Type B pancreatic cell (in vitro differentiated cells): Measurements from ENCODE around the gene DRG2. TPM values are rescaled to one million over a fixed set of nuclear protein-coding genes. Genes with fewer than 3 reads are reported as not detected.
A peak's percentile ranks its signal among the peaks of the same experiment; 100 is the strongest.

Experiments used
- DNase-seq: peaks from one replicate; pipeline ENCODE4 v3.0.0; 2021; ENCODE audit warnings: mixed read lengths; ENCODE audit not compliant: unreplicated experiment; ENCODE audit errors: extremely low spot score
- H3K27ac Mint-ChIP-seq: 2 replicates; pipeline ENCODE4 v1.8.0; 2021; ENCODE audit warnings: mild to moderate bottlenecking, mixed read lengths
- H3K27me3 Mint-ChIP-seq: 2 replicates; pipeline ENCODE4 v1.8.0; 2021; ENCODE audit warnings: mixed read lengths
- H3K36me3 Mint-ChIP-seq: 2 replicates; pipeline ENCODE4 v1.8.0; 2021; ENCODE audit warnings: mixed read lengths
- H3K4me1 Mint-ChIP-seq: one replicate; pipeline ENCODE4 v1.8.0; 2021; ENCODE audit warnings: mixed read lengths; ENCODE audit not compliant: unreplicated experiment
- H3K4me3 Mint-ChIP-seq: 2 replicates; pipeline ENCODE4 v1.8.0; 2021; ENCODE audit warnings: mild to moderate bottlenecking, mixed read lengths
- H3K9me3 Mint-ChIP-seq: 2 replicates; pipeline ENCODE4 v1.8.0; 2021; ENCODE audit warnings: mixed read lengths
- total RNA-seq: library from RNA; stranded (reverse); gene quantifications from 2 replicates; pipeline ENCODE4 v1.2.1, GENCODE V29; 2021; ENCODE audit warnings: low replicate concordance
- TF ChIP-seq, protein P1 (sequence below): fragments of 200-600 bp; sonication (generic); conservative IDR thresholded peaks from 2 replicates; pipeline ENCODE4 v1.5.0; 2021; ENCODE audit warnings: antibody characterized with exemption, mild to moderate bottlenecking

The DRG2 gene
- total RNA-seq, 1 donor from 2014 or later: 34.2 TPM

DNA sequence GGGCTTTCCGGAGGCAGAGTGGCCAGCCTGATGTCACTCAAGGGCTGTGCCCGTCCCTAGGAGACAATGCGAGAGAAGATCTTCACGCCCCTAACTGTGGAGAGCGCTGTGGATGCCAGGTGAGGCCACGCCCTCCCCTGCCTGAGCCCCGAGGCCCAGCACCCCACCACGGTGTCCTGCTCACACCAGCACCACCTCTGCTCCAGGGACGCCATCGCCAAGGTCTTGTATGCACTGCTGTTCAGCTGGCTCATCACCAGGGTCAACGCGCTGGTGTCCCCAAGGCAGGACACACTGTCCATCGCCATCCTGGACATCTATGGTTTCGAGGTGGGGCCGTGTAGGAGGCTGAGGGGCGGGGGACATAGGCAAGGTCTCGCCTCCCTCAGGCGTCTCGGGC lies 48.6 kb downstream of the DRG2 start:
- DNase-seq: no peak
- Mint-ChIP-seq H3K4me3 (no peak overlapping the region), H3K9me3 (no peaks in the 10 kb centered on the region), H3K27ac (peak overlapping the region; percentile 39), H3K4me1 (peaks cover 8% of the 10 kb centered on the region), H3K27me3 (no peaks in the 10 kb centered on the region), H3K36me3 (no peaks in the 10 kb centered on the region)
- TF ChIP-seq, protein P1, sequence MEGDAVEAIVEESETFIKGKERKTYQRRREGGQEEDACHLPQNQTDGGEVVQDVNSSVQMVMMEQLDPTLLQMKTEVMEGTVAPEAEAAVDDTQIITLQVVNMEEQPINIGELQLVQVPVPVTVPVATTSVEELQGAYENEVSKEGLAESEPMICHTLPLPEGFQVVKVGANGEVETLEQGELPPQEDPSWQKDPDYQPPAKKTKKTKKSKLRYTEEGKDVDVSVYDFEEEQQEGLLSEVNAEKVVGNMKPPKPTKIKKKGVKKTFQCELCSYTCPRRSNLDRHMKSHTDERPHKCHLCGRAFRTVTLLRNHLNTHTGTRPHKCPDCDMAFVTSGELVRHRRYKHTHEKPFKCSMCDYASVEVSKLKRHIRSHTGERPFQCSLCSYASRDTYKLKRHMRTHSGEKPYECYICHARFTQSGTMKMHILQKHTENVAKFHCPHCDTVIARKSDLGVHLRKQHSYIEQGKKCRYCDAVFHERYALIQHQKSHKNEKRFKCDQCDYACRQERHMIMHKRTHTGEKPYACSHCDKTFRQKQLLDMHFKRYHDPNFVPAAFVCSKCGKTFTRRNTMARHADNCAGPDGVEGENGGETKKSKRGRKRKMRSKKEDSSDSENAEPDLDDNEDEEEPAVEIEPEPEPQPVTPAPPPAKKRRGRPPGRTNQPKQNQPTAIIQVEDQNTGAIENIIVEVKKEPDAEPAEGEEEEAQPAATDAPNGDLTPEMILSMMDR: no peak

DNA sequence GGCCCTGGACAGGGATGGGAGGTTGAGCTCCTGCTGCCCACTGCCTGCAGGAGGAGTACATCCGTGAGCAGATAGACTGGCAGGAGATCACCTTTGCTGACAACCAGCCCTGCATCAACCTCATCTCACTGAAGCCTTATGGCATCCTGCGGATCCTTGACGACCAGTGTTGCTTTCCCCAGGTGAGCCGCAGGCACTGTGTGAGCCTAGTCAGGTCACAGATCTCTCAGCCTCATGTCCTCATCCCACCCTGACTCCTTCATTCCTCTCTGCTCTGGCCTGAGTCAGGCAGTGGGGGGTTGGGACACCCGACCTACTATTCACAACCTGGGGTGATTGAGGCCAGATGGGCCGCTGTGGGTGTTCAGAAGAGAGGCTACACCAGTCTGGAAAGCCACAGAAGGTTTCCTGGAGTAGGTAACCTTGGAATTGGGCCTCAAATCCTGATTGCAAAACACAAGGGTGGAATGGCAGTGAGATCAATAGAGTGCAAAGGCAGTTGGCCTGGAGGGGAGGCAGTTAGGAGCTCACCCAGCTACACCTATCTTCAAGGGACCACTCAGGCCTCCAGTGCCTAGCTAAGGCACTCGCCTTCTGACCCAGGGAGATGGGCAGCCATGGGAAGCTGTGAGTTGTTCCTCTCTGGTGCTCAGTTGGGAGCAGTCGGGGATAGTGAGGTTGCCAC lies 50.5 kb downstream of the DRG2 start:
- Mint-ChIP-seq H3K27me3 (no peaks in the 10 kb centered on the region), H3K4me3 (no peak overlapping the region), H3K36me3 (no peaks in the 10 kb centered on the region), H3K27ac (no peak overlapping the region), H3K4me1 (peaks cover 9% of the 10 kb centered on the region), H3K9me3 (no peaks in the 10 kb centered on the region)
- TF ChIP-seq, protein P1: no peak
- DNase-seq: no peak

DNA sequence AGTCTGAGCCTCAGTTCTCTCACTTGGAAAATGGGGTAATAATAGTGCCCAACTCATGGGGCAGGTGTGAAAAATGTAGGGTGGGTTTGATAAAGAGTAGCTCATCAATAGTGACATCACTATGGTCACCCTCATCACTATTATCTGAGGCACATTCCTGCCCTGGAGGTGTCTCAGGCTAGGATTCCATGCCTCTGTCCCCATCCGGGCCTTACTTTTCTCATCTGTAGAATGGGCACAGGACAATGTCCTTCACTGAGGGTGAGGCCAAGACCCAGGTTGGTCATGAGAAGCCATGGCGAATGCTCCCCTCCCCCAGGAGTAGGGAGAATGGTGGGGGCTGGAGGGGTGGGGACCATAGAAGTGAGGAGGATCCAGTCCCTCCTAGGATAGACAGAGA lies 51.3 kb downstream of the DRG2 start:
- H3K4me3 Mint-ChIP-seq: no peak overlapping the region
- no peaks in the 10 kb centered on the region for H3K27me3 Mint-ChIP-seq
- H3K9me3 Mint-ChIP-seq: no peaks in the 10 kb centered on the region
- TF ChIP-seq, protein P1: no peak
- H3K36me3 Mint-ChIP-seq: no peaks in the 10 kb centered on the region
- no peak overlapping the region for H3K27ac Mint-ChIP-seq
- DNase-seq: no peak
- H3K4me1 Mint-ChIP-seq: peaks cover 9% of the 10 kb centered on the region

DNA sequence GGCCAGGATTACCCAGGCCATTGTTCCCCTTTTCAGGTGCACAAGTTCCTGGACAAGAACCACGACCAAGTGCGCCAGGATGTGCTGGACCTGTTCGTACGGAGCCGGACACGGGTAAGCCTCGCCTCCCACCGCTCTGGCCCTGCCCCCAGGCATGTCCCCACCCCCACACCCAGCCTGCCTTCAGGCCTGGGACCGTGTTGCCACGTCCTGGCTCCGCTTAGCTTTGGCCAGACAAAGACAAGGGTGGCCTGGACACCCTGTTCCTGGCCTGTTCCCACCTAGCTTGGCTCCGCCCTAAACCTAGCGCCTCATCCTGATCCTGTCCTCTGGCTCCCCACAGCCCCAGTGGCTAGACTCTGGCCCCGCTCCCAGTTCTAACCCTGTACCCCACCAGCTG lies 51.8 kb downstream of the DRG2 start:
- peak overlapping the region; percentile 39 for H3K27ac Mint-ChIP-seq
- peaks cover 9% of the 10 kb centered on the region for H3K4me1 Mint-ChIP-seq
- no peak for DNase-seq
- no peaks in the 10 kb centered on the region for H3K9me3 Mint-ChIP-seq
- no peak overlapping the region for H3K4me3 Mint-ChIP-seq
- no peaks in the 10 kb centered on the region for H3K36me3 Mint-ChIP-seq
- H3K27me3 Mint-ChIP-seq: no peaks in the 10 kb centered on the region
- TF ChIP-seq, protein P1: no peak

DNA sequence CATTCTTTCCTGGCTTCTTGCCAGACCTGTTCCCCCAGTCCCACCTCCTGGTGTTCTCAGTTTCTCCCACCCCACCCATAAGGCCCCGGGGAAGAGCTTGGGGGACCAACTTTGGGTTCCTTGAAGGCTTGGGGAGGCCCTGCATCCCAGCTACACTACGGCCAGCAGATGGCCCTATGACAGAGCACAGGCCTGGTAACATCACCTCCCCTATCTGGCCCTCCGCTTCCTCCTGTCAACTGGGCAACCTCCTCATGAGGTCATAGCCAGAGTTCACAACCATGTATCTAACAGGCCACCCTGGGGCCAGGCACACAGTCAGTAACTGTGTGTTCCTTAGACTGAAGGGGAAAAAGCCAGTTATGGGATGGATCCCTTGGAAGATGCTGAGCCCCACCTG lies 52.2 kb downstream of the DRG2 start:
- TF ChIP-seq, protein P1: no peak
- DNase-seq: no peak
- Mint-ChIP-seq H3K27me3 (no peaks in the 10 kb centered on the region), H3K36me3 (no peaks in the 10 kb centered on the region), H3K4me1 (peaks cover 9% of the 10 kb centered on the region), H3K9me3 (no peaks in the 10 kb centered on the region), H3K27ac (peak overlapping the region; percentile 39), H3K4me3 (no peak overlapping the region)
